ENCODE measurements around the gene TRPM8. TPM values are rescaled to one million over a fixed set of nuclear protein-coding genes. Genes with fewer than 3 reads are reported as not detected.
A peak's percentile ranks its signal among the peaks of the same experiment; 100 is the strongest.

The TRPM8 gene
- total and polyA plus RNA-seq, 12 donors: not detected

DNA sequence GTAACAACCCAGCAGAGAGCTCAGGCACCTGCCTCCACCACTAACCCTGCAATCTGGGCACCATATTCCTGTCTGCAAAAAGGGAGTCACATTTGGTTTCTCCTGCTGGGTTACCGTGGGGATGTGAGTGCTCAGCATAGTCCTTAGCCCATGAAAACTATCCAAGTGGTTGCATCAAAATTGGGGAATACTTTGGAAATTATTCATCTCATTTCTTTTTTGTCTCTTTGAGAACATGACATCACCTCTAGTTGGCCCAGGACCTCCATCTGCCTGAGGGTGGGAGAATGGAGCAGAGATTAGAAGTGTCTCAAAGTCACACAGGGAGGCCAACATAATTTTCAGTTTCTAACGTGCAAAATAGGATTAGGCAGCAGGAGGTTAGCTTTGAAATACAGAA lies 114.0 kb downstream of the TRPM8 start:
- Histone ChIP-seq H3K4me1 (peaks cover 0 to 11% (median 0%) of the 10 kb centered on the region in 9 donors), H3K27ac (no peak overlapping the region), H3K36me3 (no peaks in the 10 kb centered on the region), H3K4me3 (no peak overlapping the region), H3K27me3 (peaks cover 0 to 48% (median 14%) of the 10 kb centered on the region in 7 donors), H3K9me3 (peaks cover 0 to 35% (median 12%) of the 10 kb centered on the region in 11 donors)
- 47 to 54% methylated on average over 2 of the region's 2 CpGs for WGBS, 2 donors
- intact Hi-C loops (cut with DNase I): no loop called here
- TF ChIP-seq, protein P1, sequence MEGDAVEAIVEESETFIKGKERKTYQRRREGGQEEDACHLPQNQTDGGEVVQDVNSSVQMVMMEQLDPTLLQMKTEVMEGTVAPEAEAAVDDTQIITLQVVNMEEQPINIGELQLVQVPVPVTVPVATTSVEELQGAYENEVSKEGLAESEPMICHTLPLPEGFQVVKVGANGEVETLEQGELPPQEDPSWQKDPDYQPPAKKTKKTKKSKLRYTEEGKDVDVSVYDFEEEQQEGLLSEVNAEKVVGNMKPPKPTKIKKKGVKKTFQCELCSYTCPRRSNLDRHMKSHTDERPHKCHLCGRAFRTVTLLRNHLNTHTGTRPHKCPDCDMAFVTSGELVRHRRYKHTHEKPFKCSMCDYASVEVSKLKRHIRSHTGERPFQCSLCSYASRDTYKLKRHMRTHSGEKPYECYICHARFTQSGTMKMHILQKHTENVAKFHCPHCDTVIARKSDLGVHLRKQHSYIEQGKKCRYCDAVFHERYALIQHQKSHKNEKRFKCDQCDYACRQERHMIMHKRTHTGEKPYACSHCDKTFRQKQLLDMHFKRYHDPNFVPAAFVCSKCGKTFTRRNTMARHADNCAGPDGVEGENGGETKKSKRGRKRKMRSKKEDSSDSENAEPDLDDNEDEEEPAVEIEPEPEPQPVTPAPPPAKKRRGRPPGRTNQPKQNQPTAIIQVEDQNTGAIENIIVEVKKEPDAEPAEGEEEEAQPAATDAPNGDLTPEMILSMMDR (IDR thresholded peaks at IDR 0.05): no peak
- DNase-seq (no peak), ATAC-seq (no peak)

DNA sequence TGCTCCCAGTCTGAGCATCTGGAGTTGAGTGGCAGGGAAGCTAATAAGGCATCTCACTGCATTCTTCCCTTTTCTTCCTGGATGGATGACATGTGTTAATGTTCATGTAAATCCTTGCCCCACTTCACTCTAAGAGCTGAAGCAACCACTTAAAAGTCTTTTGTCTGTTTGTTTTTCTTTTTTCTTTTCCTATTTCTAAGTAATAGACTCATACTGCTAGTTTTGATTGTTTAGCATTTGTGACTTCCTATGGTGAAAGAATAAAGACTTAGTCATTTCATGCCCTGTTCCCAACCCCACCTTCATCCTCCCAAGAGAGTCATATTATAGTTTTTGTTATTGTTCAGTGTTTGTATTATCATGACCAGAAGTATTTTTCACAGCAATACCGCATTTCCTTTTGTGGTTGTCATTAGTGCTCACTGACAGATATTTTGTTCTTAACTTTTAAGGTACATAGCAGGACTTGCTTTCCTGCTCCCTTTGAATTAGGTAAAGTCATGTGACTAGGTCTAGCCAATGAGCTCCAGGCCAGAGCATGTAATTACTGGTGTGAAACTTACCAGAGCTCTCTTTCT lies 115.2 kb downstream of the TRPM8 start:
- ATAC-seq (no peak), DNase-seq (no peak)
- peaks cover 0 to 44% (median 12%) of the 10 kb centered on the region in 11 donors for H3K9me3 ChIP-seq
- H3K27ac ChIP-seq: peak overlapping the region in 1 of 10 donors; percentile 44
- intact Hi-C loops (cut with DNase I): no loop called here
- TF ChIP-seq, protein P1 (IDR thresholded peaks at IDR 0.05): no peak
- H3K36me3 ChIP-seq: no peaks in the 10 kb centered on the region
- WGBS, 2 donors: 75 to 79% methylated on average over 1 of the region's 1 CpG
- H3K4me1 ChIP-seq: peaks cover 0 to 7% (median 0%) of the 10 kb centered on the region in 9 donors
- H3K27me3 ChIP-seq: peaks cover 0 to 42% (median 14%) of the 10 kb centered on the region in 7 donors
- H3K4me3 ChIP-seq: no peak overlapping the region

DNA sequence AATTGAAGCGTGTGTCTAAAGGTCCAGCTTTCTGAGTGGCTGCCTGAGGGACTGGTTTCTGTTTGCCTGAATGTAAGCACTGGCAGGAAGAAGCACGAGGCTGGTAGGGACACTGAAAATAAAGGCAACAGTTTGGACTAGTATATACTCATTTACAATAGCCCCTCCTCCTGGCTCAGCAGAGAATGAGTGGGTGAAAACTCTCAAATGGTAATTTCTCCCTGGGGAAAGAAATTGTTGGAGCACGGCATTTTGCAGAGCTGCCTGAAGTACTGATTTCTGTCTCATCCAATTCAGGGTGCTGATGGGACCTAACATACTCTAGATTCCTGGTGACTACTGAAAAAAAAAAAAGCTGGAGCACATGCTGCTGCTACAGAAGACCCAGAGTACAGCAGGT lies 116.0 kb downstream of the TRPM8 start:
- H3K9me3 ChIP-seq: peaks cover 0 to 47% (median 13%) of the 10 kb centered on the region in 11 donors
- H3K27me3 ChIP-seq: peaks cover 0 to 36% (median 14%) of the 10 kb centered on the region in 7 donors
- no peak overlapping the region for H3K4me3 ChIP-seq
- intact Hi-C loops (cut with DNase I): no loop called here
- 72 to 73% methylated on average over 3 of the region's 3 CpGs for WGBS, 2 donors
- no peaks in the 10 kb centered on the region for H3K36me3 ChIP-seq
- TF ChIP-seq, protein P1 (IDR thresholded peaks at IDR 0.05): no peak
- no peak for DNase-seq
- peaks cover 0 to 7% (median 0%) of the 10 kb centered on the region in 9 donors for H3K4me1 ChIP-seq
- ATAC-seq: no peak
- peak overlapping the region in 1 of 10 donors; percentile 44 for H3K27ac ChIP-seq

DNA sequence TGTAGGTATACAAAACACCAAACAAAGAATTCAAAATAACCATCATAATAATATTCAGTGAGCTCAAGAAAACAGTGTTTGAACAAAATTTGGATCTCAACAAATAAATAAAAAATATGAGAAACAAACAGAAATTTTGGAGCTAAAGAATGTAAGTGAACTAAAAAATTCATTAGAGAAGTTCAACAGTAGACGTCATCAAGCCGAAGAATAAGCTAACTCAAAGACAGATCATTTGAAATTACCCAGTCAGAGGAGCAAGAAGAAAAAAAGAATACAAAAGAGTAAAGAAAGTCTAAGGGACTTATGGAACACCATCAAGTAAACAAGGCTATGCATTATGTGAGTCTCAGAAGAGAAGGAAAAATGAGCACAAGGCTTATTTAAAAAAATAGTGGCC lies 116.7 kb downstream of the TRPM8 start:
- H3K4me1 ChIP-seq: peaks cover 0 to 7% (median 0%) of the 10 kb centered on the region in 9 donors
- TF ChIP-seq, protein P1 (IDR thresholded peaks at IDR 0.05): no peak
- H3K4me3 ChIP-seq: no peak overlapping the region
- 88 to 90% methylated on average over 2 of the region's 2 CpGs for WGBS, 2 donors
- ATAC-seq (no peak), DNase-seq (no peak)
- H3K36me3 ChIP-seq: no peaks in the 10 kb centered on the region
- peaks cover 0 to 47% (median 16%) of the 10 kb centered on the region in 11 donors for H3K9me3 ChIP-seq
- no peak overlapping the region for H3K27ac ChIP-seq
- intact Hi-C loops (cut with DNase I): no loop called here
- H3K27me3 ChIP-seq: peaks cover 0 to 36% (median 13%) of the 10 kb centered on the region in 7 donors

All from heart right ventricle (tissue), 16 donors.